Stomach (tissue), 9 donors: ENCODE measurements around the gene CCDC51. TPM values are rescaled to one million over a fixed set of nuclear protein-coding genes. Genes with fewer than 3 reads are reported as not detected.

Experiments used
- DNase-seq, 2 donors: peaks; one replicate each; pipeline versions ENCODE4 v3.0.0 to v3.0.0-alpha.2; 2013 to 2019
- H3K27ac ChIP-seq, 5 donors: fragments of 200-600 bp in 4 of 5; sonication (generic) in 4 of 5; one replicate each; pipeline ENCODE4 v1.5.1; 2013 to 2019; ENCODE audit warnings: mild to moderate bottlenecking in 1 of 5, moderate library complexity in 1 of 5
- H3K27me3 ChIP-seq, 3 donors: fragments of 200-600 bp; sonication (generic); one replicate each; pipeline ENCODE4 v1.5.1; 2017 to 2019; ENCODE audit warnings: mixed run types in 1 of 3
- H3K36me3 ChIP-seq, 4 donors: fragments of 200-600 bp; sonication (generic); 1 replicate in 3 of 4; 2 replicates in 1 of 4; pipeline ENCODE4 v1.5.1; 2016 to 2019
- H3K4me1 ChIP-seq, 4 donors: fragments of 200-600 bp; sonication (generic); one replicate each; pipeline ENCODE4 v1.5.1; 2016 to 2019
- H3K4me3 ChIP-seq, 4 donors: fragments of 200-600 bp; sonication (generic) in 3 of 4; one replicate each; pipeline ENCODE4 v1.5.1; 2016 to 2019; ENCODE audit warnings: mild to moderate bottlenecking in 1 of 4
- H3K9me3 ChIP-seq, 4 donors: fragments of 200-600 bp; sonication (generic); one replicate each; pipeline ENCODE4 v1.5.1; 2016 to 2019
- CTCF ChIP-seq, 7 experiments: fragments of 450-650 bp in 4 of 7; fragments of 200-600 bp in 3 of 7; sonication (generic) in 3 of 7; IDR thresholded peaks; one replicate each; pipeline ENCODE4 v1.5.1; 2016 to 2019; ENCODE audit warnings: antibody characterized with exemption in 7 of 7, control low read depth in 2 of 7, mild to moderate bottlenecking in 1 of 7
- EP300 ChIP-seq: sonication (generic); formaldehyde crosslinking; IDR thresholded peaks from one replicate; pipeline ENCODE4 v1.6.1; 2017; ENCODE audit warnings: antibody characterized with exemption
- POLR2A ChIP-seq, 4 donors: fragments of 450-650 bp; IDR thresholded peaks; one replicate each; pipeline ENCODE4 v1.6.1; 2016; ENCODE audit warnings: antibody characterized with exemption in 4 of 4, control low read depth in 2 of 4, mild to moderate bottlenecking in 1 of 4, moderate library complexity in 1 of 4
- POLR2AphosphoS5 ChIP-seq, 3 donors: sonication (generic); formaldehyde crosslinking; IDR thresholded peaks; one replicate each; pipeline ENCODE4 v1.6.1; 2016; ENCODE audit warnings: antibody characterized with exemption in 3 of 3
- WGBS, 5 donors: extraction: QIAGEN DNeasy Blood & Tissue Kit in 3 of 5; methylation state at CpG; one replicate each; pipeline versions ENCODE4 v1.1.5 to v1.1.7; 2013 to 2018; 5-methylcytosine and 5-hydroxymethylcytosine counted together
- intact Hi-C: fragments of 100-400 bp; cut with DNase I; formaldehyde crosslinking; loops from one replicate; pipeline ENCODE4 v1.15.1; 2023; ENCODE audit warnings: low total_unique reads
- polyA plus RNA-seq, 3 donors: library from polyadenylated mRNA; stranded (reverse); fragments of 200-250 nt; gene quantifications; one replicate each; pipeline ENCODE4 v1.2.3, GENCODE V29; 2013
- total RNA-seq, 5 donors: library from RNA; depleted of rRNA; stranded (reverse); fragments of >200 nt; gene quantifications; one replicate each; pipeline versions ENCODE4 v1.1.0 to v1.2.3, GENCODE V29; 2014 to 2016
- donor health status: healthy with polysubstance abuse.
- donor health status: Bipolar disorder and iron deficiency.
- donor health status: healthy.

Gene CCDC51
- total and polyA plus RNA-seq, 8 donors = 1.8 to 12.5 (median 8.3) TPM

- no peaks in the 10 kb centered on the region for H3K27me3 ChIP-seq
- WGBS, 5 donors = 75 to 81% (median 81%) methylated on average over 7 of the region's 7 CpGs
- no peak overlapping the region for H3K27ac ChIP-seq
- no peak for DNase-seq
- no peak for TF ChIP-seq EP300
- no peak for TF ChIP-seq CTCF (IDR thresholded peaks at IDR 0.05)
- TF ChIP-seq POLR2AphosphoS5 (IDR thresholded peaks at IDR 0.05) = no peak
- TF ChIP-seq POLR2A (IDR thresholded peaks at IDR 0.05) = no peak
- peaks cover 37 to 77% (median 71%) of the 10 kb centered on the region in 4 donors for H3K36me3 ChIP-seq
- no peak overlapping the region for H3K4me3 ChIP-seq
- intact Hi-C loops = loop anchor here (5.0 kb wide), 1 partner anchor 92 kb away; no protein-coding TSS in a partner anchor
- H3K9me3 ChIP-seq = no peaks in the 10 kb centered on the region
- peaks cover 2 to 8% (median 5%) of the 10 kb centered on the region in 4 donors for H3K4me1 ChIP-seq
Observed at GRCh38 chr3:48459773-48460516, 20.0 kb upstream of the CCDC51 start.

- Histone ChIP-seq H3K4me1 (peaks cover 0 to 2% (median 0%) of the 10 kb centered on the region in 4 donors), H3K9me3 (no peaks in the 10 kb centered on the region), H3K27ac (no peak overlapping the region), H3K27me3 (no peaks in the 10 kb centered on the region), H3K36me3 (peaks cover 41 to 78% (median 77%) of the 10 kb centered on the region in 4 donors), H3K4me3 (no peak overlapping the region)
- no peak for DNase-seq
- 95 to 100% (median 97%) methylated on average over 3 of the region's 3 CpGs for WGBS, 5 donors
- intact Hi-C loops = no loop called here
- TF ChIP-seq CTCF (IDR thresholded peaks at IDR 0.05) (no peak), POLR2A (IDR thresholded peaks at IDR 0.05) (no peak)
Observed at GRCh38 chr3:48459331-48459730, 19.4 kb upstream of the CCDC51 start.

- H3K4me3 ChIP-seq = no peak overlapping the region
- intact Hi-C loops = no loop called here
- H3K36me3 ChIP-seq = peaks cover 56 to 100% (median 98%) of the 10 kb centered on the region in 4 donors
- 100% methylated on average over 1 of the region's 1 CpG for WGBS, 5 donors
- no peak overlapping the region for H3K27ac ChIP-seq
- no peak for DNase-seq
- H3K4me1 ChIP-seq = no peaks in the 10 kb centered on the region
- no peaks in the 10 kb centered on the region for H3K9me3 ChIP-seq
- no peak for TF ChIP-seq EP300
- TF ChIP-seq POLR2A (IDR thresholded peaks at IDR 0.05) = no peak
- no peak for TF ChIP-seq POLR2AphosphoS5 (IDR thresholded peaks at IDR 0.05)
- no peak for TF ChIP-seq CTCF (IDR thresholded peaks at IDR 0.05)
- H3K27me3 ChIP-seq = no peaks in the 10 kb centered on the region
Observed at GRCh38 chr3:48456456-48456855, 16.5 kb upstream of the CCDC51 start.

- Histone ChIP-seq H3K27ac (no peak overlapping the region), H3K36me3 (peaks cover 28 to 63% (median 60%) of the 10 kb centered on the region in 4 donors), H3K4me1 (peaks cover 8 to 21% (median 17%) of the 10 kb centered on the region in 4 donors), H3K27me3 (no peaks in the 10 kb centered on the region), H3K4me3 (no peak overlapping the region), H3K9me3 (no peaks in the 10 kb centered on the region)
- TF ChIP-seq POLR2AphosphoS5 (IDR thresholded peaks at IDR 0.05) = no peak
- TF ChIP-seq CTCF (IDR thresholded peaks at IDR 0.05) = no peak
- no peak for TF ChIP-seq EP300
- no peak for TF ChIP-seq POLR2A (IDR thresholded peaks at IDR 0.05)
- intact Hi-C loops = no loop called here
- DNase-seq = no peak
- 69 to 95% (median 84%) methylated on average over 1 of the region's 1 CpG for WGBS, 5 donors
Observed at GRCh38 chr3:48451270-48451669, 11.4 kb upstream of the CCDC51 start.
